Activated CD8-positive, alpha-beta memory T cell treated with anti-CD3 and anti-CD28 coated beads for 36 hours (primary cell): Measurements from ENCODE around the gene CSNK1A1. TPM values are rescaled to one million over a fixed set of nuclear protein-coding genes. Genes with fewer than 3 reads are reported as not detected.
"Not testable (repeated sequence)": the region's sequence is repeated elsewhere in the genome, so short reads cannot be mapped to it uniquely, and the experiment has no call there.

Source experiments
- CTCF ChIA-PET: fragments of 350-600 bp; sonication (Branson Sonifier 250); formaldehyde crosslinking; loops from one replicate; lab custom pipeline; 2021; ENCODE audit warnings: antibody characterized with exemption; lab: Charles Lee
- POLR2A ChIA-PET: fragments of 350-600 bp; sonication (Branson Sonifier 250); formaldehyde crosslinking; loops from one replicate; lab custom pipeline; 2021; ENCODE audit warnings: antibody characterized with exemption; lab: Charles Lee
- total RNA-seq, 2 experiments: library from RNA; stranded (reverse); gene quantifications; one replicate each; pipeline ENCODE4 v1.2.3, GENCODE V29; 2021

The CSNK1A1 gene
- total RNA-seq, 2 experiments from 2014 or later: 164 to 174 TPM

DNA sequence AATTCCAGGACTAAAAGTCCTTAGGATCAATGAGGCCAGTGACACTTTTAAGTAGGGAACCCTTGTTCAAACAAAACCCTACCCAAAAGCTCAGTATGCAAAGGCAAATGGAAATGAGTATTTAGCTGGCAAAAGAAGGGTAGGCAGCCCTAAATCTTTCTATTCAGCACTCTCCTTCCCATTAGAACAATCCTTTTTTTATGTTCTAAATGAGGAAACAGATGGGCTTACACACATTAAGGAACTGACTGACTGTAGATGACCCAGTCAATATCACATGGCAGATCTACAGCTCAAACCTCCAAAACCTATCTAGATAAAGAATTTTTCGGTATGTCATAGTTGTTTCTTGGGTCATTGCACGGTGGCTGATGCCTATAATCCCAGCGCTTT is 7.2 kb downstream of the CSNK1A1 start:
- POLR2A ChIA-PET: interaction anchor here (0.6 kb wide), 1 partner anchor 853 kb away, joined by 3 read pairs; no protein-coding TSS in a partner anchor
- CTCF ChIA-PET: interaction anchor here (0.9 kb wide), 1 partner anchor 101 kb away, joined by 4 read pairs; no protein-coding TSS in a partner anchor

DNA sequence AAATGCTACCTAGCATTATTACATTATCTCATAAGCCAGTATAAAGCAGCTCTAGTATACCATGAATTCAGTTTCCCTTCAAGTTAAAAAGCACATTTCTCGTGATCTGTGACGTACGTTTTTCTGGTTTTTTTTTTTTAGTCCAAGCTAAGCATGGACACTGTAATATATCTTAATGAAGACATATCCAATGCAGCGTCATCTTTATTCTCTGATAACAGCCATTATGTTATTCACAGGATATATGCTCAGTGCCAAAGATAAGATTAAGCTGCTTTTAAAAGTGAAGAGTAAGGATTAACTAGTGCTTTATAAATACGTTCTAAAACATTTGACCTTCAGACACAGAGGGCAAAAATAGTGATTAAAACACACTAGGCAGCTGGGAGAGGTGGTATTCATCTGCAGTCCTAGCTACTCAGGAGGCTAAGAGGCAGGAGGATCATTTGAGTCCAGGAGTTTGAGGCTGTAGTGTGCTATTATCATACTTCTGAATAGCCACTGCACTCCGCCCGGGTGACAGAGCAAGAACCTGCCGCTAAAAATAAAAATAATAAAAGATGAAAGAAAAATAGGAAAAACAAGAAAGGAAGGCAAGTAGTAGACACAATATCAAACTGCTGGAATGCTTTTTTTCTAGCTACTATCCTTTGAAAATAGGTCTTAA is 7.7 kb downstream of the CSNK1A1 start:
- ChIA-PET POLR2A (interaction anchor here (0.7 kb wide), 2 partner anchors 10 to 418 kb away, joined by 3 to 5 read pairs; no protein-coding TSS in a partner anchor), CTCF (interaction anchor here (0.9 kb wide), 1 partner anchor 100 kb away, joined by 4 read pairs; no protein-coding TSS in a partner anchor)

- ChIA-PET POLR2A (no interaction called here), CTCF (interaction anchor here (0.6 to 1.8 kb wide), 3 partner anchors 8 to 257 kb away, joined by 3 to 8 read pairs (median 4); partner anchors contain the start of gene CSNK1A1)
Observed at GRCh38 chr5:149541893-149542292, 9.3 kb downstream of the CSNK1A1 start.

GRCh38 chr5:149540089-149540488 is 11.2 kb downstream of the CSNK1A1 start:
- POLR2A ChIA-PET: no interaction called here
- CTCF ChIA-PET: no interaction called here

DNA sequence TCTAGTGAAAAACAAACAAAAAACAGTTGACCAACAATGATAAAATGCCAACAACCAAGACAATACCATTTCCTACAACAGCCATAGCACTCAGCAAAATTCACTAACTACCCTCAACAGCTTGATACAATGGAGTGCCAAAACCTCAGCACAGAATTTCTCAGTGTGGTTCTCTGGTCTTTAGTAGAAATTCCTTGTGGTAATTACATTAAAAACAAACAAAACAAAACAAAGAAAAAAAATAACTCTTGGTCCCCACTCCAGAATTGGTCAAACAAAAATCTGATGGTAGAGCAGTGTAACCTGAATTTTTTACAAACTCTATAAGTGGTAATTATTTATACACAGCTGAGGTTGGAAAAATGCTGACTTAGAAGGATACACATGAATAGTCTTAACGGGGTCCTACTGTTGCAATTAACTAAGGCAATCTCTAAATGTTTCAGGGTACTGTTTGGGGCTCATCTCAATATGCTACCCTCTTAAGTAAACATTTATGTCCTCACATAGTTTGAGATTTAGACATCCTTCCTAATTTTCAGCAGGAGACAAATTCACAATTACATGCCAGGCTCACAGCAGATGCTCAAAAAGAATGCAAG is 13.8 kb downstream of the CSNK1A1 start:
- ChIA-PET CTCF (no interaction called here), POLR2A (no interaction called here)

GRCh38 chr5:149535787-149536186 is 15.5 kb downstream of the CSNK1A1 start:
- POLR2A ChIA-PET, CTCF ChIA-PET: not testable (repeated sequence)

- ChIA-PET CTCF (interaction anchor here (0.6 kb wide), 1 partner anchor 9 kb away, joined by 3 read pairs; no protein-coding TSS in a partner anchor), POLR2A (interaction anchor here (0.7 kb wide), 1 partner anchor 268 kb away, joined by 3 read pairs; no protein-coding TSS in a partner anchor)
Observed at GRCh38 chr5:149532413-149532812, 18.8 kb downstream of the CSNK1A1 start.

DNA sequence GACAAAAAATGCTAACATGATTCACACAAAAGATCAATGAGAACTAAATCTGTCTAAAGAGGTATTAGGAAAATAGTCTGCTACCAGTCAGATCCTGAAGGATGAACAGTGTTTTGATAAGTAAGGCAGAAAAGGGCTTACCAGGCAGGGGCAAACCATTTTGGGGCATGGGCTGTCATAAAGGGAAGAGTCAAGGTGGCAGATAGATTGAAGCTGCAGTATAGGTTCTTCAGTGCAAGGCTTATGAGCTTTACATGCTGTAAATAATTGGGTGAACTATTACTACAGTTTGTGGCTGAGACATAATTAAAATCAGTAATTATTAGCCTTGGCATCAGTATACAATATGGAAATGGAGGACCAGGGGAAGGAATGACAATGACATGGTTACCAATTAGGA is 21.8 kb downstream of the CSNK1A1 start:
- POLR2A ChIA-PET: interaction anchor here (0.6 kb wide), 1 partner anchor 26 kb away, joined by 3 read pairs; no protein-coding TSS in a partner anchor

GRCh38 chr5:149528281-149529060 is 22.8 kb downstream of the CSNK1A1 start:
- CTCF ChIA-PET: interaction anchor here (0.6 kb wide), 1 partner anchor 141 kb away, joined by 4 read pairs; no protein-coding TSS in a partner anchor
- POLR2A ChIA-PET: no interaction called here

More for the DNA sequence above, 21.8 kb downstream of the CSNK1A1 start:
- CTCF ChIA-PET: no interaction called here

DNA sequence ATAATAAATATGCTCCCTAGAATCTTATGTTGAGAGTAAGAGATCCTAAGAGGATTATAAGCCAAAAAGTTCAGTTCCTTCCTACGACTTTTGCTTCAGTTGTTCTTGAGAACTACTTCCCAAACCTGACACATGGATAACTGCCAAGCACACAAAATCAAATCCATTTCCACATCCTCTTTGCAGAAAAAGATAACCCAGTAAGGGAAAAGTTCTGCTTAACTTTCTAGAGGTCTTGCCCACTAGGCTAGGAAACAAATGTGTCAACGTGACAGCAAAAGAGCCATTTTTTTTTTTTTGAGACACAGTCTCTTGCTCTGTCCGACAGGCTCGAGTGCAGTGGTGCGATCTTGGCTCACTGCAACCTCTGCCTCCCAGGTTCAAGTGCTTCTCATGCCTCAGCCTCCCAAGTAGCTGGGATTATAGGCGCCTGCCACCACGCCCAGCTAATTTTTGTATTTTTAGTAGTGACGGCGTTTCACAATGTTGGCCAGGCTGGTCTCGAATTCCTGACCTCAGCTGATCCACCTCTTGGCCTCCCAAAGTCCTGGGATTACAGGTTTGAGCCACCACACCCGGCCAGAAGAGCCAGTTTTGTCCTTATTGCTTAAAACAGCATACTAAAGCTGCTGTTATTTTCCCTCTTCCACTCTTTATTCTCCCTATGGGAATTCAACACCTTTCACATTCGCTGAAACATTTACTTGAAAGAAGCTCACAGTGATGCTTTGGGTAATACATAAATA is 24.2 kb downstream of the CSNK1A1 start:
- CTCF ChIA-PET: no interaction called here

DNA sequence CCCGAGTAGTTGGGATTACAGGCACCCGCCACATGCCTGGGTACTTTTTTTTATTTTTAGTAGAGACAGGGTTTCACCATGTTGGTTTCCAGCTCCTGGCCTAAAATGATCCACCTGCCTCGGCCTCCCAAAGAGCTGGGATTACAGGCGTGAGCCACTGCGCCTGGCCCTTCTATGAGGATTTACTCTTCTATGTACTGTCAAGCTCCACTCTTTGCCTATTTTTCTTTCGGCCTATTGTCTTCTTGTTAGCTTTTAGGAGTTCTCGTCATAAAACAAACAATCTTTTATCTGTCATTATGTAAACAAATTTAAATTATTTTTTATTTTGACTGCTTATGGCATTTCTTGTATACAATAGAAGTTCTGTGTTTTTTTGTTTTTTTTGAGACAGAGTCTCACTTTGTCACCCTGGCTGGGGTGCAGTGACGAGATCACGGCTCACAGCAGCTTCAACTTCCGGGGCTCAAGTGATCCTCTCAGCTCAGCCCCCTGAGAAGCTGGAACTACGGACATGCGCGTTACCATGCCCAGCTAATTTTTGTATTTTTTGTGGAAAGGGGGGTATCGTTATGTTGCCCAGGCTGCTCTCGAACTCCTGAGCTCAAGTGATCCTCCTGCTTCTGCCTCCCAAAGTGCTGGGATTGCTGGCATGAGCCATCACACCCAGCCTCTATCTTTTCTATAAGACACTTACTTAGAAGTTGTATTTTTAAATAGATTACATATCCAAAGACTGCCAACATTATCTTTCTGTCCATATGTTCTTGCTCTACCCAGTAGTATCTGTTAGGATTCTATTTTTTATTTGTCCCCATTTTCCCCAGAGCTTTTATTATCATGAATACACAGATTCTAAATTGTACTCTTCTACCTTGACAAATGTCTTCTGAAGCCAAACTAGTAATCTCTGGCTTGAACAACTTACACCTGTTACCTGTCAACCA is 29.2 kb downstream of the CSNK1A1 start:
- ChIA-PET POLR2A (interaction anchor here (0.6 kb wide), 1 partner anchor 25 kb away, joined by 3 read pairs; no protein-coding TSS in a partner anchor), CTCF (no interaction called here)

More for the DNA sequence above, 24.2 kb downstream of the CSNK1A1 start:
- POLR2A ChIA-PET: no interaction called here

- ChIA-PET CTCF (interaction anchor here (0.7 kb wide), 1 partner anchor 22 kb away, joined by 3 read pairs; no protein-coding TSS in a partner anchor), POLR2A (interaction anchor here (0.8 kb wide), 1 partner anchor 11 kb away, joined by 4 read pairs; no protein-coding TSS in a partner anchor)
Observed at GRCh38 chr5:149519601-149520000, 31.6 kb downstream of the CSNK1A1 start.

DNA sequence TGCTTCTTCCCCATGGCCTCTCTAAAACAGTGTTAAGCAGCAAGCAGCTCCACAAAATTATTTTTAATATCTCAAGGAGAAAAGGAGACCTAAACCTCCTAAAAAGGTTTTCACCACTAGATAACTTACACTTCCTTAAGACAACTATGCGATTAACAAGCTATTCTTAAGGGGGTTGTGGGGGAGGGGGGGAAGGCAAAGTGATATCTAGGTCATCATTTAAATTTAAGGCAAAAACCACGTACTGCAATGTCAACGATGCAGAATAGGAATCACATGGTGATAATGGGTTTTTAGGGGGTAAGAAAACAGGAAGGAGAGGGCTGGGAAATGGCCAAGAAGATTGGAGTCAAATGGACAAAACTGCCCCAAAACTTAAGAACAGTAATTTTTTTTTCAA is 32.6 kb downstream of the CSNK1A1 start:
- POLR2A ChIA-PET: interaction anchor here (0.8 to 1.0 kb wide), 2 partner anchors 12 to 31 kb away, joined by 4 to 5 read pairs; no protein-coding TSS in a partner anchor
- CTCF ChIA-PET: no interaction called here

- CTCF ChIA-PET: interaction anchor here (0.6 kb wide), 1 partner anchor 721 kb away, joined by 3 read pairs; no protein-coding TSS in a partner anchor
- POLR2A ChIA-PET: no interaction called here
Observed at GRCh38 chr5:149517461-149518122, 33.6 kb downstream of the CSNK1A1 start.

DNA sequence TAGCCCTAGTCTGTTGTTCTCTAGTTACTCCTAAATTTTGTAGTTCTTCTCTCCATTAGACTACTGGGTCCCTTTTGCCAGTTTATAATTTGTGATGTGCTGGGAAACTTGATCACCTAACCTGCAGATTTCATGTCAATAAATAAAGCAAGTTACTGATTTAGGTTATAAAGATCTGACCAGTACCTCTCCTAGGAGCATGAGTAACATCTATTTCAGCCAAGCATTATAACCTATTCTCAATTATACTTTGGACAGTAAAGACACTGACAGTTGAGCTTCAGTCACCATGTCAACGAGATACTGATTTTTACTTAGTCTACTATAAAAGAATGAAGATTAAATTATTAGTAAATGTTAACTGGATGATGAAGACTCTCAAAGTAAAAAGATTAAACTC is 36.7 kb downstream of the CSNK1A1 start:
- ChIA-PET CTCF (no interaction called here), POLR2A (interaction anchor here (1.1 kb wide), 1 partner anchor 16 kb away, joined by 3 read pairs; no protein-coding TSS in a partner anchor)

DNA sequence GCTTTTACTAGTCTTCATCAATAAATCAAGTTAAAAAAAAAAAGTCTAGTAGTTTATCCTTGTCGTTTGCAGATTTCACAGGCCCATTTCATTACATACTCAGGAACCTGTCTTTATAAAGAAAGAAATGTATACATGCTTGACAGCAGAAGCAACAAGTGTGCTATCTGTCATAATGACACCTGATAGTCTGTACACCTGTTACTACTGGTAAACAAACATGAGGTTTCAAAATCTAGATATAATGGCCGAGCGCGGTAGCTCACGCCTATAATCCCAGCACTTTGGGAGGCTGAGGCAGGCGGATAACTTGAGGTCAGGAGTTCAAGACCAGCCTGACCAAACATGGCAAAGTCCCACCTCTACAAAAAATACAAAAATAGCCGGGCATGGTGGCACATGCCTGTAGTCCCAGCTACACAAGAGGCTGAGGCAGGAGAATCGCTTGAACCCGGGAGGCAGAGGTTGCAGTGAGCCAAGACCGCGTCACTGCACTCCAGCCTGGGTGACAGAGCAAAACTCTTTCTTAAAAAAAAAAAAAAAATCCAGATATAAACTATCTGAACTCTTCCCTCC is 37.8 kb downstream of the CSNK1A1 start:
- CTCF ChIA-PET, POLR2A ChIA-PET: not testable (repeated sequence)
